ENCODE results near the gene CELSR3. TPM values are rescaled to one million over a fixed set of nuclear protein-coding genes. Genes with fewer than 3 reads are reported as not detected.

The CELSR3 gene
- total RNA-seq, 6 experiments from 2014 or later, result 1.9 to 5.0 (median 3.4) TPM

DNA sequence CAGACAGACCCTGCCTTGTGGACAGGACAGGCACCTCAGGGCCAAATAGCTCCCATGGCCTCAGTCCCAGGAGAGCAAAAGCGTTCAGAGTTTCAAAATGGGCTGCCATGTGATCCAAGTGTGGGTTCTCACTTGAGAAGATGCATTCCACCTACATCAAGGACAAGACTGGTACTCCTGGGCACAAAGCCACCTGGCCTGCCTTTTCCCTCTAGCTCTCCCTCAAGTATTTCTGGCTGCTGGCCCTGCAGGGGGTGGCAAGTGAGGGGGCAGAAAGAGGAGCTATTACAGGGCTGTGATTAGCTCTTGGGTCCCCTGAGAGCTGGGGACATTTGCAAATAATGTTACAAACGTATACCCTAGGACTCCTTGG, 61.1 kb downstream of the CELSR3 start:
- H3K4me1 Mint-ChIP-seq (ENCODE audit: low read depth), result peaks cover 45% of the 10 kb centered on the region
- DNase-seq, result no peak
- TF ChIP-seq CTCF (IDR thresholded peaks at IDR 0.05), result no peak
- H3K9me3 Mint-ChIP-seq, result no peaks in the 10 kb centered on the region
- H3K36me3 Mint-ChIP-seq (ENCODE audit: low read depth), result peaks cover 36% of the 10 kb centered on the region
- no peak overlapping the region for H3K27ac Mint-ChIP-seq
- peaks cover 2% of the 10 kb centered on the region for H3K27me3 Mint-ChIP-seq (ENCODE audit: insufficient read depth)
- H3K4me3 Mint-ChIP-seq, result no peak overlapping the region

DNA sequence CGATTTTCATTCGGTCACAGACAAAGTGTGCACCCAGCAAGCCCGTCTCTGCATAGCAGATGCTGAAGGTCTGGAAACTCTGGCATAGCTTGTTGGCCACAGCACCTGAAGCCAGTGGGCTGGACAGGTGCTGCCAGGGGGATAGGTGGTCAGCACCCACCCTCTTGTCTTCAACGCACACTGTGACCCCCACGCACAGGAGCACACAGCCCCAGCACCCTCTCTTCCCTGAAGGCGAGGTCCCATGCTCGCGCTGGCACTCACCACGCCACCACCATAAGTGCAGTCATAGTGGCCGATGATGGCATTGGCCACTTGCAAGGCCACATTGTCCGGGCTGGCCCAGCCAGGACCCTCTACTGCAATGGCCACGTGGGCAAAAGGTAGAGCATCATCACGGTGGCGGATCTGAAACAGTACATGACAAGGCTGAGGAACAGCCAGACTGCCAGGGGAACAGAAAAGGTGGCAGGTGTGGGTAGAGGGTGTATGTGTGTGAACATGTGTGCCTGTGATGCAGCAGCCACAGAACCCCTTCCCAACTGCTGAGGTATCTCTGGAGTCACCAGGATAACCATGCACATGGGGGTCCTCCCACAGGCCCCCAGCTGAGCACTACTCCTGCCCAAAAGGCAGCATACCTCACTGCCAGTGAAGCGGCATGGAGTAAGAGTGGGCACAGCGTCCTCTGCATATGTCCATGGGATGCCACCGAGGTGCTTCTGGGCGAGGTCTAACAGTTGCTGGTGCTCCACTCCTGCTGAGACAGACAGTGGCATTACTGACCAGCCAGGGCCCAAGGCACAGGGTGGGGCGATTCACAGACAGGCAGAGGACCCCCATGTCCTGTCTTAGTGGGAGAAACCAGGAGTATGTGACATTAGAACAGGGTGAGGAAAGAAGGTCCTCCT, 61.7 kb downstream of the CELSR3 start:
- peaks cover 51% of the 10 kb centered on the region for H3K4me1 Mint-ChIP-seq (ENCODE audit: low read depth)
- H3K4me3 Mint-ChIP-seq, result no peak overlapping the region
- no peak for DNase-seq
- no peaks in the 10 kb centered on the region for H3K9me3 Mint-ChIP-seq
- peak overlapping the region; percentile 93; the same call in 1 of the 2 replicates for H3K27ac Mint-ChIP-seq
- peaks cover 2% of the 10 kb centered on the region for H3K27me3 Mint-ChIP-seq (ENCODE audit: insufficient read depth)
- peaks cover 36% of the 10 kb centered on the region for H3K36me3 Mint-ChIP-seq (ENCODE audit: low read depth)
- no peak for TF ChIP-seq CTCF (IDR thresholded peaks at IDR 0.05)

- TF ChIP-seq CTCF (IDR thresholded peaks at IDR 0.05), result no peak
- peaks cover 2% of the 10 kb centered on the region for H3K27me3 Mint-ChIP-seq (ENCODE audit: insufficient read depth)
- DNase-seq, result no peak
- peaks cover 36% of the 10 kb centered on the region for H3K36me3 Mint-ChIP-seq (ENCODE audit: low read depth)
- peaks cover 58% of the 10 kb centered on the region for H3K4me1 Mint-ChIP-seq (ENCODE audit: low read depth)
- peak overlapping the region; percentile 93 for H3K27ac Mint-ChIP-seq
- H3K9me3 Mint-ChIP-seq, result no peaks in the 10 kb centered on the region
- peak overlapping the region; percentile 82 for H3K4me3 Mint-ChIP-seq
Observed at GRCh38 chr3:48599509-48600285, 63.0 kb downstream of the CELSR3 start.

GRCh38 chr3:48599077-48599501, 63.6 kb downstream of the CELSR3 start:
- H3K9me3 Mint-ChIP-seq, result no peaks in the 10 kb centered on the region
- DNase-seq, result no peak
- no peak for TF ChIP-seq CTCF (IDR thresholded peaks at IDR 0.05)
- H3K36me3 Mint-ChIP-seq (ENCODE audit: low read depth), result peaks cover 36% of the 10 kb centered on the region
- H3K4me3 Mint-ChIP-seq, result peak overlapping the region; percentile 82
- peak overlapping the region; percentile 93 for H3K27ac Mint-ChIP-seq
- H3K4me1 Mint-ChIP-seq (ENCODE audit: low read depth), result peaks cover 64% of the 10 kb centered on the region
- peaks cover 2% of the 10 kb centered on the region for H3K27me3 Mint-ChIP-seq (ENCODE audit: insufficient read depth)

GRCh38 chr3:48598323-48599076, 64.2 kb downstream of the CELSR3 start:
- H3K9me3 Mint-ChIP-seq, result no peaks in the 10 kb centered on the region
- DNase-seq, result peak; percentile 98
- peaks cover 36% of the 10 kb centered on the region for H3K36me3 Mint-ChIP-seq (ENCODE audit: low read depth)
- peaks cover 70% of the 10 kb centered on the region for H3K4me1 Mint-ChIP-seq (ENCODE audit: low read depth)
- peak; percentile 59 for TF ChIP-seq CTCF (IDR thresholded peaks at IDR 0.05)
- peak overlapping the region; percentile 82 for H3K4me3 Mint-ChIP-seq
- H3K27me3 Mint-ChIP-seq (ENCODE audit: insufficient read depth), result peaks cover 2% of the 10 kb centered on the region
- peak overlapping the region; percentile 93 for H3K27ac Mint-ChIP-seq

All from HFFc6 (cell line).